Neural cell (in vitro differentiated cells): Measurements from ENCODE around the gene TBX4.
"Not testable (repeated sequence)": the region's sequence is repeated elsewhere in the genome, so short reads cannot be mapped to it uniquely, and the experiment has no call there.

Experiments
- CTCF ChIP-seq: fragments of 450-650 bp; IDR thresholded peaks from 2 replicates; pipeline ENCODE4 v1.5.1; 2014; ENCODE audit warnings: antibody characterized with exemption, mild to moderate bottlenecking, moderate library complexity; ENCODE audit not compliant: poor library complexity, severe bottlenecking
- EP300 ChIP-seq: fragments of 450-650 bp; conservative IDR thresholded peaks from 2 replicates; pipeline ENCODE4 v1.6.1; 2014; ENCODE audit warnings: antibody characterized with exemption, mild to moderate bottlenecking, moderate library complexity; ENCODE audit not compliant: poor library complexity, severe bottlenecking
- MXI1 ChIP-seq: fragments of 450-650 bp; conservative IDR thresholded peaks from 2 replicates; pipeline ENCODE4 v1.6.1; 2014; ENCODE audit warnings: antibody characterized with exemption, mild to moderate bottlenecking; ENCODE audit not compliant: poor library complexity, severe bottlenecking
- POLR2AphosphoS5 ChIP-seq: IDR thresholded peaks from 2 replicates; pipeline ENCODE4 v1.6.1; 2012
- SMC3 ChIP-seq: fragments of 450-650 bp; conservative IDR thresholded peaks from 2 replicates; pipeline ENCODE4 v1.6.1; 2014; ENCODE audit warnings: antibody characterized with exemption, mild to moderate bottlenecking, moderate library complexity; ENCODE audit not compliant: poor library complexity
- TAF1 ChIP-seq: IDR thresholded peaks from 2 replicates; pipeline ENCODE4 v1.6.1; 2012; ENCODE audit warnings: low read depth

DNA sequence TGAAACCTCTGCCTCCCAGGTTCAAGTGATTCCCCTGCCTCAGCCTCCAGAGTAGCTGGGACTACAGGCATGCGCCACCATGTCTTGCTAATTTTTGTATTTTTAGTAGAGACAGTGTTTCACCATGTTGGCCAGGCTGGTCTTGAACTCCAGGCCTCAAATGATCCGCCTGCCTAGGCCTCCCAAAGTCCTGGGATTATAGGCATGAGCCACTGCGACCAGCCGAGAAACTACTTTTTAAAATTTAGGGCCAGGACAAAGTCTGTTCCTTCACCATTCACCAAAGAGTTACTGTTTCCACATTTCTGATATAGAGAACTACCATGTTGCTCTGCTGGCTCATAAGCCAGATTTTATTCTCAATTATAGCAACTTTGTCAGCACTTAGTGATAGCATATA lies 3.1 kb upstream of the TBX4 start:
- not testable (repeated sequence) for TF ChIP-seq CTCF, POLR2AphosphoS5, EP300, TAF1, MXI1, SMC3
